ENCODE measurements around the gene GTF2B.
"Not testable (repeated sequence)": the region's sequence is repeated elsewhere in the genome, so short reads cannot be mapped to it uniquely, and the experiment has no call there.

GTF2B gene

GRCh38 chr1:88891318-88891950 is at the start of gene GTF2B:
GTF2B (minus strand) TSS chr1:88891567; CDS start chr1:88891499, 68 bp downstream.
- peak within 1 kb of the TSS; percentile 92 to 98 for H3K4me3 Mint-ChIP-seq
- H3K4me1 Mint-ChIP-seq, result peaks cover 21 to 22% of the 10 kb centered on the region in 2 donors
- peaks cover 0 to 2% of the 10 kb centered on the region in 2 donors for H3K9me3 Mint-ChIP-seq
- H3K27ac Mint-ChIP-seq, result peak within 1 kb of the TSS; percentile 99
- ATAC-seq (replicated peaks) (peak; percentile 90 to 91), DNase-seq (peak; percentile 93)
- peaks cover 5 to 13% of the 10 kb centered on the region in 2 donors for H3K36me3 Mint-ChIP-seq
- no peaks in the 10 kb centered on the region for H3K27me3 Mint-ChIP-seq

- not testable (repeated sequence) for H3K4me3 Mint-ChIP-seq; ATAC-seq (replicated peaks); H3K27me3 Mint-ChIP-seq; H3K4me1 Mint-ChIP-seq; DNase-seq; H3K9me3 Mint-ChIP-seq; H3K27ac Mint-ChIP-seq
- peaks cover 60 to 83% of the 10 kb centered on the region in 2 donors for H3K36me3 Mint-ChIP-seq
Observed at GRCh38 chr1:88938528-88938927, 47.2 kb upstream of the GTF2B start.

- peaks cover 3 to 5% of the 10 kb centered on the region in 2 donors for H3K9me3 Mint-ChIP-seq
- peaks cover 59 to 82% of the 10 kb centered on the region in 2 donors for H3K36me3 Mint-ChIP-seq
- peak overlapping the region; percentile 37 for H3K27ac Mint-ChIP-seq
- DNase-seq (no peak), ATAC-seq (replicated peaks) (no peak)
- H3K4me1 Mint-ChIP-seq, result no peaks in the 10 kb centered on the region
- H3K27me3 Mint-ChIP-seq, result no peaks in the 10 kb centered on the region
- H3K4me3 Mint-ChIP-seq, result no peak overlapping the region
Observed at GRCh38 chr1:88936760-88937342, 45.5 kb upstream of the GTF2B start.

- Mint-ChIP-seq H3K27me3 (no peaks in the 10 kb centered on the region), H3K9me3 (peaks cover 3 to 5% of the 10 kb centered on the region in 2 donors), H3K27ac (no peak overlapping the region), H3K36me3 (peaks cover 61 to 82% of the 10 kb centered on the region in 2 donors), H3K4me3 (no peak overlapping the region), H3K4me1 (no peaks in the 10 kb centered on the region)
- DNase-seq (no peak), ATAC-seq (replicated peaks) (no peak)
Observed at GRCh38 chr1:88936223-88936523, 44.8 kb upstream of the GTF2B start.

- peaks cover 58 to 81% of the 10 kb centered on the region in 2 donors for H3K36me3 Mint-ChIP-seq
- no peak overlapping the region for H3K27ac Mint-ChIP-seq
- H3K4me1 Mint-ChIP-seq, result no peaks in the 10 kb centered on the region
- DNase-seq (no peak), ATAC-seq (replicated peaks) (no peak)
- no peaks in the 10 kb centered on the region for H3K27me3 Mint-ChIP-seq
- no peak overlapping the region for H3K4me3 Mint-ChIP-seq
- peaks cover 3 to 5% of the 10 kb centered on the region in 2 donors for H3K9me3 Mint-ChIP-seq
Observed at GRCh38 chr1:88935522-88936222, 44.3 kb upstream of the GTF2B start.

- H3K4me1 Mint-ChIP-seq; ATAC-seq (replicated peaks); H3K9me3 Mint-ChIP-seq; H3K4me3 Mint-ChIP-seq; DNase-seq; H3K27ac Mint-ChIP-seq; H3K27me3 Mint-ChIP-seq: not testable (repeated sequence)
- peaks cover 68 to 74% of the 10 kb centered on the region in 2 donors for H3K36me3 Mint-ChIP-seq
Observed at GRCh38 chr1:88930176-88930575, 38.8 kb upstream of the GTF2B start.

GRCh38 chr1:88923224-88923623 is 31.9 kb upstream of the GTF2B start:
- no peak for DNase-seq
- H3K36me3 Mint-ChIP-seq, result peaks cover 84 to 88% of the 10 kb centered on the region in 2 donors
- H3K4me1 Mint-ChIP-seq, result no peaks in the 10 kb centered on the region
- peaks cover 14 to 15% of the 10 kb centered on the region in 2 donors for H3K9me3 Mint-ChIP-seq
- H3K27me3 Mint-ChIP-seq, result no peaks in the 10 kb centered on the region
- no peak overlapping the region for H3K4me3 Mint-ChIP-seq
- H3K27ac Mint-ChIP-seq, result no peak overlapping the region
- no peak for ATAC-seq (replicated peaks)

GRCh38 chr1:88922214-88922613 is 30.8 kb upstream of the GTF2B start:
- Mint-ChIP-seq H3K27ac (no peak overlapping the region), H3K9me3 (peaks cover 16 to 17% of the 10 kb centered on the region in 2 donors), H3K36me3 (peaks cover 83 to 87% of the 10 kb centered on the region in 2 donors), H3K4me1 (no peaks in the 10 kb centered on the region), H3K4me3 (no peak overlapping the region), H3K27me3 (no peaks in the 10 kb centered on the region)
- DNase-seq, result no peak
- ATAC-seq (replicated peaks), result no peak

GRCh38 chr1:88920845-88921244 is 29.5 kb upstream of the GTF2B start:
- Mint-ChIP-seq H3K4me3 (no peak overlapping the region), H3K9me3 (peaks cover 21 to 22% of the 10 kb centered on the region in 2 donors), H3K36me3 (peaks cover 78 to 92% of the 10 kb centered on the region in 2 donors), H3K4me1 (no peaks in the 10 kb centered on the region), H3K27ac (no peak overlapping the region), H3K27me3 (no peaks in the 10 kb centered on the region)
- DNase-seq (no peak), ATAC-seq (replicated peaks) (no peak)

GRCh38 chr1:88917321-88918025 is 26.1 kb upstream of the GTF2B start:
- no peak for DNase-seq
- Mint-ChIP-seq H3K9me3 (peaks cover 17 to 18% of the 10 kb centered on the region in 2 donors), H3K27me3 (no peaks in the 10 kb centered on the region), H3K36me3 (peaks cover 49 to 63% of the 10 kb centered on the region in 2 donors), H3K27ac (no peak overlapping the region), H3K4me1 (no peaks in the 10 kb centered on the region), H3K4me3 (no peak overlapping the region)
- ATAC-seq (replicated peaks), result no peak

GRCh38 chr1:88916883-88917282 is 25.5 kb upstream of the GTF2B start:
- ATAC-seq (replicated peaks), result no peak
- Mint-ChIP-seq H3K4me1 (no peaks in the 10 kb centered on the region), H3K27ac (no peak overlapping the region), H3K27me3 (no peaks in the 10 kb centered on the region), H3K9me3 (peaks cover 17 to 18% of the 10 kb centered on the region in 2 donors), H3K4me3 (no peak overlapping the region), H3K36me3 (peaks cover 45 to 58% of the 10 kb centered on the region in 2 donors)
- no peak for DNase-seq

- H3K36me3 Mint-ChIP-seq; ATAC-seq (replicated peaks); H3K27me3 Mint-ChIP-seq; DNase-seq; H3K9me3 Mint-ChIP-seq; H3K4me1 Mint-ChIP-seq; H3K27ac Mint-ChIP-seq; H3K4me3 Mint-ChIP-seq: not testable (repeated sequence)
Observed at GRCh38 chr1:88911800-88912199, 20.4 kb upstream of the GTF2B start.

- no peak for ATAC-seq (replicated peaks)
- no peak for DNase-seq
- Mint-ChIP-seq H3K27ac (no peak overlapping the region), H3K4me3 (no peak overlapping the region), H3K27me3 (no peaks in the 10 kb centered on the region), H3K36me3 (peaks cover 2 to 5% of the 10 kb centered on the region in 2 donors), H3K4me1 (no peaks in the 10 kb centered on the region), H3K9me3 (peaks cover 1 to 6% of the 10 kb centered on the region in 2 donors)
Observed at GRCh38 chr1:88911161-88911560, 19.8 kb upstream of the GTF2B start.

- DNase-seq, result no peak
- Mint-ChIP-seq H3K4me1 (no peaks in the 10 kb centered on the region), H3K27ac (no peak overlapping the region), H3K36me3 (peaks cover under 1 to 2% of the 10 kb centered on the region in 2 donors), H3K4me3 (no peak overlapping the region), H3K27me3 (no peaks in the 10 kb centered on the region), H3K9me3 (peaks cover 1 to 4% of the 10 kb centered on the region in 2 donors)
- no peak for ATAC-seq (replicated peaks)
Observed at GRCh38 chr1:88910401-88910800, 19.0 kb upstream of the GTF2B start.
